ENCODE results near the gene CAMSAP2. TPM values are rescaled to one million over a fixed set of nuclear protein-coding genes. Genes with fewer than 3 reads are reported as not detected.

CAMSAP2 gene
- total RNA-seq, 1 experiment from 2014 or later = 25.0 TPM

DNA sequence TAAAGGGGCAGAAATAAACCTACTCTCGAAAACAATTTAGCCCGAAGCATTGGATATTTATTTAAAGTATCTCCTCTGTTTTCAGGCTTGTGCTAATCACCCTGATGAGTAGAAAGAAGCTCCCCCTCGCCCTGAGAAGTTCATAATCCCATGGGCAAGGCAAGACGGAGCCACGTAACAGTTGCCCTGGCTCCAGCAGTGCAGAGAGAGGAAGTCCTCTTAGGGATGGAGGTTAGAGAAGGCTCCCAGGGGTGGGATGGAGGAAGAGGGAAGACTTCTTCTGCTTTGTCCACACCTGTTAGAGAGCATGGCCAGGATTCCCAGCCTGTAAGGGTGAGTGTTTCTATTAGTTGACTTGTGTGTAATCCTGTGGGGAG lies 130.7 kb downstream of the CAMSAP2 start:
- H3K36me3 ChIP-seq (ENCODE audit: control insufficient read depth in 1 of 2, insufficient read depth in 2 of 2, low read length in 2 of 2) = no peaks in the 10 kb centered on the region
- BruUV-seq (replicated peaks) = no TSS peak
- no peak overlapping the region for H3K27ac ChIP-seq (ENCODE audit: low read depth, low read length)
- H3K9me2 ChIP-seq (ENCODE audit: insufficient read depth) = no peaks in the 10 kb centered on the region
- H3K9me3 ChIP-seq (ENCODE audit: control insufficient read depth in 1 of 2, insufficient read depth in 1 of 2, low read depth in 1 of 2, low read length in 2 of 2) = no peaks in the 10 kb centered on the region
- TF ChIP-seq, protein P1, sequence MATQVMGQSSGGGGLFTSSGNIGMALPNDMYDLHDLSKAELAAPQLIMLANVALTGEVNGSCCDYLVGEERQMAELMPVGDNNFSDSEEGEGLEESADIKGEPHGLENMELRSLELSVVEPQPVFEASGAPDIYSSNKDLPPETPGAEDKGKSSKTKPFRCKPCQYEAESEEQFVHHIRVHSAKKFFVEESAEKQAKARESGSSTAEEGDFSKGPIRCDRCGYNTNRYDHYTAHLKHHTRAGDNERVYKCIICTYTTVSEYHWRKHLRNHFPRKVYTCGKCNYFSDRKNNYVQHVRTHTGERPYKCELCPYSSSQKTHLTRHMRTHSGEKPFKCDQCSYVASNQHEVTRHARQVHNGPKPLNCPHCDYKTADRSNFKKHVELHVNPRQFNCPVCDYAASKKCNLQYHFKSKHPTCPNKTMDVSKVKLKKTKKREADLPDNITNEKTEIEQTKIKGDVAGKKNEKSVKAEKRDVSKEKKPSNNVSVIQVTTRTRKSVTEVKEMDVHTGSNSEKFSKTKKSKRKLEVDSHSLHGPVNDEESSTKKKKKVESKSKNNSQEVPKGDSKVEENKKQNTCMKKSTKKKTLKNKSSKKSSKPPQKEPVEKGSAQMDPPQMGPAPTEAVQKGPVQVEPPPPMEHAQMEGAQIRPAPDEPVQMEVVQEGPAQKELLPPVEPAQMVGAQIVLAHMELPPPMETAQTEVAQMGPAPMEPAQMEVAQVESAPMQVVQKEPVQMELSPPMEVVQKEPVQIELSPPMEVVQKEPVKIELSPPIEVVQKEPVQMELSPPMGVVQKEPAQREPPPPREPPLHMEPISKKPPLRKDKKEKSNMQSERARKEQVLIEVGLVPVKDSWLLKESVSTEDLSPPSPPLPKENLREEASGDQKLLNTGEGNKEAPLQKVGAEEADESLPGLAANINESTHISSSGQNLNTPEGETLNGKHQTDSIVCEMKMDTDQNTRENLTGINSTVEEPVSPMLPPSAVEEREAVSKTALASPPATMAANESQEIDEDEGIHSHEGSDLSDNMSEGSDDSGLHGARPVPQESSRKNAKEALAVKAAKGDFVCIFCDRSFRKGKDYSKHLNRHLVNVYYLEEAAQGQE (IDR thresholded peaks at IDR 0.05; ENCODE audit: low read depth) = no peak
- no peak for TF ChIP-seq FOSL1 (IDR thresholded peaks at IDR 0.05; ENCODE audit: low read depth)
- TF ChIP-seq JUND (IDR thresholded peaks at IDR 0.05) = no peak
- no peak for TF ChIP-seq CEBPB (IDR thresholded peaks at IDR 0.05; ENCODE audit: low read depth)
- no peak for TF ChIP-seq ELF1 (IDR thresholded peaks at IDR 0.05; ENCODE audit: borderline replicate concordance, low read depth)
- TF ChIP-seq YY1 (IDR thresholded peaks at IDR 0.05; ENCODE audit: extremely low read depth, insufficient replicate concordance, low read depth, low read length) = no peak
- no peak for TF ChIP-seq RAD21 (IDR thresholded peaks at IDR 0.05; ENCODE audit: low read depth)
- TF ChIP-seq SRF (IDR thresholded peaks at IDR 0.05; ENCODE audit: low read depth) = no peak
- TF ChIP-seq EZH2phosphoT487 (IDR thresholded peaks at IDR 0.05; ENCODE audit: borderline replicate concordance) = no peak
- ChIA-PET CTCF (no interaction called here), POLR2A (no interaction called here), RAD21 (ENCODE audit: low non-redundant PET in 1 of 2, low total read pairs in 2 of 2, uncharacterized antibody in 2 of 2, unreplicated experiment in 2 of 2) (no interaction called here)
- intact Hi-C loops (cut with micrococcal nuclease) = no loop called here
- H3K27me3 ChIP-seq (ENCODE audit: insufficient read depth, low read length) = no peaks in the 10 kb centered on the region
- H2AFZ ChIP-seq (ENCODE audit: low read depth, low read length, poor library complexity, severe bottlenecking) = no peak overlapping the region
- no peak overlapping the region for H3K4me3 ChIP-seq (replicated peaks in 1 of 2; ENCODE audit: low read depth in 1 of 2, low read length in 2 of 2)
- no peaks in the 10 kb centered on the region for H3K79me2 ChIP-seq (ENCODE audit: insufficient read depth, low read length)
- H3K4me2 ChIP-seq (ENCODE audit: low read length) = no peak overlapping the region
- no peaks in the 10 kb centered on the region for H3K4me1 ChIP-seq (ENCODE audit: control insufficient read depth in 1 of 2, insufficient read depth in 2 of 2, low read length in 2 of 2)
- H4K20me1 ChIP-seq (ENCODE audit: insufficient read depth) = no peaks in the 10 kb centered on the region
- H3K9ac ChIP-seq (ENCODE audit: low read length) = no peak overlapping the region
- ATAC-seq (no peak), DNase-seq (ENCODE audit: low read depth, low spot score) (no peak)
